SHP77 (cell line): ENCODE data around the gene TDRD5.

ENCODE experiments used
- DNase-seq, 2 experiments: peaks; one replicate each; lab custom pipeline; 2025; lab: John Stamatoyannopoulos, UW

Gene TDRD5, protein sequence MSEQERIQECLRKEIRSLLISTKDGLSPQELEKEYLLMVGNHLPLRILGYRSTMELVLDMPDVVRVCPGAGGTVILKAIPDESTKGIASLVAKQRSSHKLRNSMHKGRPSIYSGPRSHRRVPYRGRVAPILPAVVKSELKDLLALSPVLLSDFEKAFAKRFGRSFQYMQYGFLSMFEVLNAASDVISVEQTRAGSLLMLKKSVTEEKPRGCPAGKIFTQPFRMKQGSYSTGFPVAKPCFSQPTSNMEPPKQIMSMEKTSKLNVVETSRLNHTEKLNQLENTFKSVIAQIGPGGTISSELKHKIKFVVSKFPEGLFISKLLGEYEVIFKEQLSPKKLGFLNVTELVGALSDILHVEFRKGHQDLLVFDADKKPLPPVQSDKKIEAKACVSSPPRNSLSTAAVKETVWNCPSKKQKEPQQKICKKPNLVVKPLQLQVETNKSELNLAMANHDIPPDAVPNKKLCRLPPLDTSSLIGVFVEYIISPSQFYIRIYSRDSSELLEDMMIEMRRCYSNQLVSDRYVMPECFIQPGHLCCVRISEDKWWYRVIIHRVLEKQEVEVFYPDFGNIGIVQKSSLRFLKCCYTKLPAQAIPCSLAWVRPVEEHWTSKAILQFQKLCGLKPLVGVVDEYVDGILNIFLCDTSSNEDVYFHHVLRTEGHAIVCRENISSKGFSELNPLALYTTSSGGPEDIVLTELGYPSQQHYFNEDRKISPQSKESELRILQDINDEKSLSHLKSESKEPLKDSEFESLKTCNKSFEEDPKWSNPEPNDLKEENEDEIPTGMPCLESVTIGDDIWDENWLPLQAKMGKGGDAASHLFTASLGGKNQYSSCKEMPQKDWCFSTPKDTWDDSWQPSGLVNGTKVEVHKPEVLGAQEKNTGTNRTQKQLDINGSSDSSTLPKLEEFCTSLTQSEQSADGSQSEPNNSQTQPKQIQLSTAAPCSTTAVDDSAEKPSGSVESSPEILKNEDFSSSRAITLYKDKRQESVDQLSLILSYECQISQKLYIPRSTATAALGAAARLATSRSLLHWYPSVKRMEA

DNA sequence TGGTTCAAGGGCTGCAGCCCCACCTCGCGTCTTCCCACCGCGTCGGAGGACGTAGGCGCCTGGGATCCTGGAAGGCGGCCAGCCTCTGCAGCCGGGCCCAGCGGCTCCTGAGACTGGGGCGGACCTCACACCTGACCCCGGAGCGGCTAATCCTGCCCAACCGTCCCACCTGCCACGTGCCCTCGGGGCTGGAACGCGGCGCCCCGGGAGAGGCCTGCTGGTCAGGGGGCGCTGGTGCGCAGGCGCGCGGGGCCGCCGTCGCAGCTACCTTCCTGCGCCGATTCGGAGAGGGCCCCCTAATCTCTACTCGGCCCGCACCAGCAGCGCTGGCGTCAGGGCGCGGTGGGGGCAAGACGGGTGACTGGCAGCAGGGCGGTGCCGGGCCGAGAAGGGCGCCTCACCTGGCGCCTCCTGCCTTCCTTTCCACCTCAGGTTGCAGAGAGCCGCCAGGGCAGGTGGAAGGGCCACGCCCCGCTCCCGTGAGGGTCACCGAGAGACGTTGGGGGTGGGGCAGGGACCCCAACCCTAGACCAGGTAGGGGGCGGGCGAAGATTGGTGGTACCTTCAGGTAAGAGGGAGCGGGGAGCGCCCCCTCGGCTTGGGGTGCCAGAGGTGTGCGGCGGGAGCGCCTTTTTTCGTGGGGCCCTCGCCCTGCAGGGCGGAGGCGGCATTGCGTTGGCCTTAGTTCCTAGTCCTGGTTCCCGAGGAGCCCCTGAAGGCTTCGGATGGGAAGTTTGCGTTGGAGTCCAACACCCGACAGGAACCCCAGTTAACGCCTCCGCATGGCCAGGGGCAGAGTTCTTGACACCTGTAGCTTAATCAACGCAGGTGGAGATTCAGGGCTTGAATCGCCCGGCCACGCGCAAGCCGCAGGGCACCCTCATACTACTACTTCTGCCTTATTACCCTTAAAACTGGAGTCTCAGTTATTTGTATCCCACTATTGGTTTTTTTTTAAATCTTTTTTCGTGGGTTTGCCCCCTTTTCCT, at the start of gene TDRD5:
TSS of gene TDRD5 (plus strand) at position 241 of the 989 bp plus-strand sequence. CDS start 784 bp downstream, outside the sequence.
- no peak for DNase-seq

DNA sequence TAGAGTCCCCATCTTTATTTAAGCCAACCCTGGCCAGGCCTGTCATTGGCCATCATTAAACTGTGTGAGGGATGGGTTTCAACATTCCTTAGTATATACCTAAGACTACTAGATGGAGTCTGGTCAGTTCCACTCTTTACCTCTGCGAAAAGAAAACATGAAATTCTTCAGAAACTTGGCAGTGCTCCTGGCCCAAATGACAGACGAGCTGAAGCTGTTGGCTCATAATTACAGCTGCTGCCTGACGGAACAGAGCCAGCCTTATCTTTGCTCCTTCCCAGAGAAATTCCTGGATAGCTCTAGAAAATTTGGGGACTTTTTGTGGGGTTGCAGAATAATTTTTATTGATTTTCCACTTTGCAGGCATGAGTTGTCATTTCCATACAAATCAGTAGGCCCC, 46.3 kb upstream of the TDRD5 start:
- DNase-seq: no peak

DNA sequence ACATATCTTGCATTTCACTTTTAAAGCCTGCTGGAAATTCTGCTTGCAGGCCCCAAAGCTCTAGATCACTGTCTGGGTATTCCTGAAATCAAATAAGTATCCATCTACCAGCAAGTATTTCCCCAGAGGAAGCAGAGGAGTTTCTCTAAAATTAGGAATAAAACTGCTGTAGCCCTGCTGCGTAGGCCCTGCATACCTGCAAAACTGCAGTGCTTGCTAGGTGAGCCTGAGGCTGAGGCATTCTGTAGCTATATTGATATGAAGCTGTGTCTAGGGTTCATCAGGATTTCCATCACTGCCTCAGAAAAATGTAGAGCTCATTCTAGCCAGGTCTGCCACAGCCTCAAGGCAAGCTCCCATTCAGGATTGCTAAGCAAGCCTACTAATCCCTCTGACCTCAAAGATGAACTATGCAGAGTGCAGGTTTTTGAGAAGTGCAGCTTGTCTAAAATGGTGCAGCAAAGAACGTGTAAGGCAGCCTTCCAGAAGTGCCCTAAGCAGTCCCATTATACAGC, 44.6 kb upstream of the TDRD5 start:
- no peak for DNase-seq

DNA sequence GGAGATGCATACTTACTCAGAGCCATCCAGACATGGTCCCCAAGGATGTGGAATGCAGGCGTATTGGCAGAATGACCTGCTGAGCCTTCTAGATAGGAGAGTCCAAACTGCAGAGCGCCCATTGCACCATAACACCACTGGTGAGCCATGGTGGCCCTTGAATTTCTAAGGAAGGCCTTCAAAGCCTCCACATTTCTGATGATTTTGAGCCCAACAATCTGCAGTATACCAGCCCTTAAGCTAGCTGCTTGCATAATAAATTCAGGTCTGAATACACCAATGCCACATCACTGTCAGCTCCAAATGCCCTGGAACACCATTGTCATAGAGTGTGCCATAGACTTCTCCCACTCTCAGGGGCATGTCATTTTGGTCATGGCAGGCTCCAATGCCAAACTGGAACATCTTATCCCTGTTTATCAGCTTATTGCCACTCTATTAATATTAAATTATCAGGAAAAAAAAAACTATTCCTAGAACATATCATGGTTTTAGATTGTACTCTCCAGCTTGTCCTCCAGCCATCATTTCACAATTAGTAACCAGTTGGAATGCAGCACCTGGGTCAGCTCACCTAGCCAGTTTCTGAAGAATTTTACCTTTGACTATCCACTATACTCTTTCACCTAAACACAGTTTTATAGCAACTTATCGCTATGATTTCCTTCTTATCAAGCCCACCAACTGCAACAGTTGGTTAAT, 42.8 kb upstream of the TDRD5 start:
- no peak for DNase-seq

DNA sequence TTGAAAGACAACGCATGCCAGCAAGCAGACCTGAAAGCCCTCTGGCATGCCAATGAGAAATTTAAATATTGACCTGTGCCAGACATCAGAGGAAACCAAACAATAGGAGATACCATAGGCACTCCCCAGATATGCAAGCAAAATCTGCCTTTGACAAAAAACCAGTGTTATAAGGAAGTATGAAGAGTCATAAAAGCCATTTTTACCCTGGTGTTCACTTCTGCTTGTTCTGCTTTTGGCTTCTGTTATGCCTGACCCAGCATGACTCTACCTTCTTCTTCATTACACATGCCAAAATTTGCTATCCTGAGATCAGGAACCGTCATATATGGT, 42.3 kb upstream of the TDRD5 start:
- no peak for DNase-seq

DNA sequence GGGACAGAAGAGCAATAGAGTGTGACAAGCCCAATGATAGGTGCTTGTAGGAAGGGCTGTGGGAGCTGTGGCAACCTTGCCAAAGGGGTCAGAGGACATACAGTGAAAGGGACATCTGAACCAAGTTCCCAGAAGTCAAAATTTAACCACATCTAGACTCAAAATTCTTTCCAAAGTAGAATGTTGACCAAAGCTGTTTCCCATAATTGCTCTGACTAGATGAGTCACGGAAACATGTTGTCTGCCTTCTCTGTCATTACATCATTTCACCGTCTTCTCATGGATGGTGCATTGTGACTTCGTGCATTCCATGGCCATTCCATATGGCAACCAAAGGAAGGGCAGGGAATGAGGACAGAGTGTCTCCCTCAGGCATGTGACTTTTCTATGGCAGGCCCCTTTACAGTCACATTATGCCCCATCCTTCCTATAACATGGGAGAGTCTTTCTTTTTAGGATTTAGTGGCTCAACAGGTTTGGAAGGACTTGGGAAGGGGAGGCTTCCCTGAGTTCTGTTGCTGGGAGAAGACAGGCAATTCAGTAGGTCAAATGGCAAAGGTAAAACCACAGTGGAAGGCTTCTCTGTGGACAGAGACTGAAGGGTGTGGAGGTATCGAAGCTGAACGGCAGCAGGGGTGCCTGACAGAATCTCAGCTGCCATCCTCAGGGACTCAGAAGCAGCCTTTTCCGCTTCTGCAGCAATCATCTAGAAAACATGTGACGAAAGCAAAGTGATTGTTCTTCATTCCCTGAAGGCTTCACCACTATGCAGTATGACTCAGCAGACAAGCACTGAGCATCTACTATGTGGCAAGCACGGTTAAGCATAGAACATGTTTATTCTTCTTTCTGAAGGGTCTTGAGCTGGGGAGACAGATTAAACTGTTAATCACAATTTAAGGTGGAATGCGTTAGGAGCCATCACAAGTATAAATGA, 40.6 kb upstream of the TDRD5 start:
- no peak for DNase-seq

DNA sequence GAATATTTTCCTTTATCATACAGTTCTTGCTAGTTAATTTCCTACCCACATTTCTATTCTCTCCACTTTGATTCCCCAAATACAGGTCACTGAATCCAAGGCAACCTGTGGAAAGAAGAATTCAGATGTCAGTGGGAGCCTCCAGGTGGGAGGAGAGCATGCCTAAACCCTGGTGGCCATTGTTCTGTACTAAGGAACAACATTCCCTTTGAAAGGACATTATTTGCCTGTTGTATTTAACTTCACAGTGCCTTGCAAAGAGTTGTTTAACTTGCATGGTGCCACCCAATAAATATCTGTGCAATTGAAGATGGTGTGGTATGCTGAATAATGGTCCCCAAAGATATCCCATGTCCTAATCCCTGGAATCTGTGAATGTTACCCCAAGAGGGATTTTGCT, 37.2 kb upstream of the TDRD5 start:
- DNase-seq: no peak

DNA sequence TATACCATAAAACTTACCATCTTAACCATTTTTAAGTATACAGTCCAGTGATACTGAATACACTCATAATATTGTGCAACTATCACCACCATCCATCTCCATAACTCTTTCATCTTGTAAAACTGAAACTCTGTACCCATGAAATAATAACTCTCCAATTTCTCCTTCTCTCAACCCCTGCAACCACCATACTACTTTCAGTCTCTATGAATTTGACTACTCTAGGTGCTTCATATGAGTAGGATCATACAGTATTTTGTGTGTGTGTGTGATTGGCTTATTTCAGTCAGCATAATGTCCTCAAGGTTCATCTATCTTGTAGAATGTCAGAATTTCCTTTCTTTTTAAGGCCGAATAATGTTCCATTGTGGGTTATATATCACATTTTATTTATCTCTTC, 33.6 kb upstream of the TDRD5 start:
- no peak for DNase-seq

DNA sequence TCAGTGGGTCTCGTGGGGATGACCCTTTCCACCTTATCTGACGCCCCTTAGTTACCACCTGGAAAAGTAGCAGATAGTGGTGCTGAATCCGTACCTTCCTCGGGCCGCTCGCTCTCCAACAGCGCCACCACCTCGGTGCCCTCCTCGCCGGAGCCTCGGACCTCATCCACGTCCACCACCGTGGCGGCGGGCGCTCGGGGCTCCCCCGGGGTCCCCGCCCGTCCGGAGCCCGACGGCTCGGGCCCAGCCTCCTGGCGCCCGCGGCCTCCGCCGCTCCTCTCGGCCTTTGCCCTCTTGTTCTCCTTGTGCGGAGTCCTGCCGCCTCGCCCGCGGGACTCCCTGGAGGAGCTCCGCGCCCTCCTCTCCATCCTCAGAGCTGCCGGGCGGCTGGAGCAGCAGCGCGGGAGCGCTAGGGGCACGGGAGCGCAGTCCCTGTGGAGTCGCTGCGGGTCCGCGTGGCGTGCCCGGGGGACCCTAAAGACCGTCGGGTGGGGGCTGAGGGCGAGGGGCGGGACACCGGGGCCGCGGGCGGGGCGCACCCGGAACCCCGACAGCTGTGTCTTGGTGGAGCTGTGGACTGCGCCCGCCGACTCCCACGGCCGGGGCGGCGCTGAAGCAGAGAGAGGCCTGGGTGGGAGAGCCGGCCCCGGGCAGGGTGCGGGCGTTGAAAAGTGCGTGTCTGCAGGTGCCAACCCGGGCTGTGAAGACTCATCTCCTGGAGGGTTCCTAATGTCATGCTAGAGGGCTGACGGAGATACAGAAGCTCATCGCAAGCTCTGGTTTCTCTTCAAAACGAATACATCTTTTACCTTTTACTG, 15.9 kb upstream of the TDRD5 start, which contains the start of gene NPHS2:
TSS of gene NPHS2 (minus strand) at position 452 of the 818 bp plus-strand sequence. CDS start at position 368, 84 bp downstream.
- no peak for DNase-seq

DNA sequence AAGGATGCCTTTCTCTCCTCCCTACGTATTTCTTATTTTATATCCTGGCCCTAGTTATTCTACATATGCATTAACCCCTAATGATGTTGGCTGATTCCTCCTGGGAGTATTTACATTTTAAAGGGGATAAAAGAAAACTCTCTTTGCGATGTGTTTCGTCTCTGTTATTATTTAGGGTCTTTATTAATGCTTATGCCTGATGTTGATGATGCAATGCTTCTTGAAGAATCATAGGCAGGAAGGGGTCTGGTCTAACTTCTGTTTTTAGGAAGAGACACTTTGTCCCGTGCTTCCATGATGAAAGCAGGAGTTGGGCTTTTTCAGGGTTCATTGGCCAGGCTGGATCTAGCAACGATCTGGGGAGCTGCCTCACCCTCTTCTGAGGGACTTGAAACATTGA, 15.1 kb upstream of the TDRD5 start:
- no peak for DNase-seq

DNA sequence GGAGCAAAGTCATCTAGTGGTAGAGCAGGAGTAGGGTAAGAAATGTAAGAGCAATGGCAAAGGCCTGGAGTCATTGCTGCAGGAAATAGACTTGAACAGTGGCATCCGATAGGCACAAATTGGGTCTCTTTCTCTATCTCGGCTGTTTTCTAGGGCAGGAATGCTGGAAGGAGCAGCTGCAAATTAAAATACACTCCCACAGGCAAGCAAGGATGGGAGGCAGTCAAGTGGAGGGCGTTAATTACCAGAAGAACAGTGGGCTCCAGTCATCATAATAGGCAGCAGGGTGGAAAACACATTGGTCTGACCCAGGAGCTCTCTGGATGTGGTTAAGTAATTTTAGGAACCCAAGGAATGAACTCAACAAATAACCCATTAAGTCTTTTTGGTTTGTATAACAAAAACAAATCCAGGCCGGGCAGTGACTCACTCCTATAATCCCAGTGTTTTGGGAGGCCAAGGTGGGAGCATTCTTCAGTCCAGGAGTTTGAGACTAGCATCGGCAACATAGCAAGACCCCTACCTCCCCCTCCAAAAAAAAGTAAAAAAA, 7.8 kb upstream of the TDRD5 start:
- DNase-seq: no peak

DNA sequence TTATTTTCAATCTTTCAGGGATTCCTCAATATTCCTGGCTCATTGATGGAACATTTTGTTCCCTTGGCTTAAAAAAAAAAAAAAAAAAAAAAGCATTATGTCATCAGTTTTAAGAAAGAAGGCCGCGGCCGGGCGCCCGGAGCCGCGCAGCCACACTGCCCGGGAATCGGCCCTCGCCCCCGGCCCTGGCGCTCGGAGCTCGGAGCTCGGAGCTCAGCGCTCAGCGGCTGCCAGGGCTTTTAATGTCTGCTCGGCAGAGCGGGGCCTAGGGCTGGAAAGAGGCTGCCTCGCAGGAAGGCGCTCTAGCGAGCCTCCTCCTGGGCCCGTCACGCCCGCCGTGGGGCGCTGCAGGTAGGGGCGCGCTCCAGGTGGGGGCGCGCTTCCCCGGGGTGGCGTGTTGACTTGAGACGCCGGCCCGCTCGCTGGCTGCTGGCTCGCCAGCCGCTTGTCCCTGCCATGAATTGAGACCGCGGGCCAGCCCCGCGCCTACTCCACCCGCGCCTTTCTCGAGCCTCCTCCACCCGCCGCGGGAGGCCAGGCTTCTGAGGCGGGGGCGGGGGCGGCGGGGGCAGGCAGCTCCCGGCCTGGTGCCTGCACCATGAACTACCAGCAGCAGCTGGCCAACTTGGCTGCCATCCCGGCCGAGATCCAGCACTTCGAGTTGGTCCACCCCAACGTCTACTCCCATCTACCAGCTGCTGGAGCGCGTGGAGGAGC, 5.4 kb upstream of the TDRD5 start:
- DNase-seq: peak; percentile 73 to 80

DNA sequence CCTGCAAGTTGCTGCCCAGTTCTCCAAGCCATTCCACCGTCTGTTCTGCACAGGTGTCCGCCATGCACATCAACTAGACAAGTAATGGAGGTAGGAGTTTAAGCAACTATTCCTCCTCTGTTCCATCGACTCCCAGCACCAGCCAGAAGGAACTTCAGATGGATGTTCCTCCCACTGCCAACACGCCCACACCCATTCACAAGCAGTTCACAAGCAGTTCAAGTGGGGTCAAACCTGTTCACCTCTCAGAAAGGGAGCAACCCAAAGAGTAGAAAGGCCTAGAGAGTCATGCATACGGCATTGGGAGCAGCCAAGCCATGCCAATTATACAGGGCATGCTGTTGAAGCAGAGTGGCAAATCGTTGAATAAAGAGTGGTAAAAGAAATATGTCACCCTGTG, 4.3 kb upstream of the TDRD5 start:
- DNase-seq: no peak

DNA sequence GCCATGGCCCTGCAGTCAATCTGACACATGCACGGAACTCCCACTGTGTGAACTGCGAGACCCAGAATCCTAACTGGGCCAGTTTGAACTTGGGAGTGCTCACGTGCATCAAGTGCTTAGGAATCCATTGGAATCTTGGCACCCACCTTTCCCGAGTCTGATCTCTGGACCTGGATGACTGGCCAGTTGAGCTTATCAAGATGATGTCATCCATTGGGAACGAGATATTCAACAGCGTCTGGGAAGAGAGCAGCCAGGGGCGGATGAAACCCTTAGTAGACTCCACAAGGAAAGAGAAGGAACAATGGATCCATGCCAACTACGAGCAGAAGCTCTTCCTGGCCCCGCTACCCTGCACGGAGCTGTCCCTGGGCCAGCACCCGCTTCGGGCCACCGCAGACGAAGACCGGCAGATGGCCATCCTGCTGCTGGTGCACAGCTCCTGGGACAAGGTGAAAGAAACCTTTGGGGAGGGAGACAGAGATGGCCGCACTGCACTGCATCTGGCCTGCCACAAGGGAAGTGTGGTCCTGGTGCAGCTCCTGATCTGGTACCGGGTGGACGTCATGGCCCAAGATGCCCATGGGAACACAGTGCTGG, 3.1 kb upstream of the TDRD5 start:
- DNase-seq: no peak

DNA sequence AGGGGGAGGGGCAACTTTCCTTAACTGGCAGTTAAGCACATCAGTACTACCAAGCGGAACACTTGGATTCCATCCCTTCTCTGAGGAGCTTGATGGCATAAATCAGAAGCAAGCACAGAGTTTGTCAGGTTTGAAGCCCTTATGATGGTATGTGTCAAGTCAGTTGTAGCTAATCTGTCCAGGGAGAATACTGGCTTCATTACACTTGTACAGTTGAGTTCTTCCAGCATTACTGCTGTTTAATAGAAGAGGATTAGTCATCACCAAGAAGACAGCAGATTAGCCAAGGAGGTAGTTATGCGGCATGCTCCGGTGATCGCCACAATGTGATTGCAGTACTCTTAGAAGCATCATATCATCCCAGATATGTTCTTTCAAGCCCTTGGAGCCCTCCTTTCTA, 2.1 kb upstream of the TDRD5 start:
- no peak for DNase-seq

DNA sequence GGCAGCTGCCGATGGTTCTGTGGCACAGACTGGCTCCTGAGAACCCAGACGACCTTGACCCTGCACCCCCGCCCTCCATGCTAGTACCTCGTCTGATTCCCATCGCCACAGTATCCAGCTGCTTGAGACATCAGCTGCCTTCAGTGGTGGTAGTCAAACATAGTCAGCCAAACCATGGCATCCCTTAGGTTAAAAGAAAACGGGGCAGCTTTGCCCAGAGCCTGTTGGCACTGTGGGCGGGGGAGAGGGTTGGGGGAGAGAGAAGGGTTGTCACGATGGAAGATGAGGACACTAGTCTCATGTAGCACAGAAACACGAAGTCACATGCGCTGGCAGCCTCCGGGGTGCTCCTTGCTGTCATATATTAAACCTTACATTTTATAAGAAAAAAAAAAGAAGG, 961 bp upstream of the TDRD5 start:
- no peak for DNase-seq

DNA sequence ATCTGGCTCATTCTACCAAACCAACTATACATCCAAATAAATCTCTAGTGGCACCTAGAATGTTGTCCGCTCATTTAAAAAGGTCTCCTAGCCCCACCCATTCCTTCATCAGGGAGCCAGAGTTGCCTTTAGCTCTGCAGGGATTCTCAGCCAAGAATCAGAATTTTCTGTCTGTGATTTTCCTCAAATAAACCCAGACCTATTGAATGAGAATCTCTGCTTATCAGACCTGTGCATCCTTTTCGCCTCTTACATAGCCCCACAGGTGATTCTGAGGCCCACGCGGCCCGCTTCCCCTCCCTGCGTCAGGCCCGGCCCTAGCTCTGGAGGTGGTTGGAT, 410 bp upstream of the TDRD5 start:
- DNase-seq: no peak
